COLO668 (cell line): ENCODE data around the gene GREB1.
A peak's percentile ranks its signal among the peaks of the same experiment; 100 is the strongest.

Source experiments
- DNase-seq: peaks from one replicate; lab custom pipeline; 2025; ENCODE audit not compliant: unreplicated experiment; lab: John Stamatoyannopoulos, UW

The GREB1 gene

DNA sequence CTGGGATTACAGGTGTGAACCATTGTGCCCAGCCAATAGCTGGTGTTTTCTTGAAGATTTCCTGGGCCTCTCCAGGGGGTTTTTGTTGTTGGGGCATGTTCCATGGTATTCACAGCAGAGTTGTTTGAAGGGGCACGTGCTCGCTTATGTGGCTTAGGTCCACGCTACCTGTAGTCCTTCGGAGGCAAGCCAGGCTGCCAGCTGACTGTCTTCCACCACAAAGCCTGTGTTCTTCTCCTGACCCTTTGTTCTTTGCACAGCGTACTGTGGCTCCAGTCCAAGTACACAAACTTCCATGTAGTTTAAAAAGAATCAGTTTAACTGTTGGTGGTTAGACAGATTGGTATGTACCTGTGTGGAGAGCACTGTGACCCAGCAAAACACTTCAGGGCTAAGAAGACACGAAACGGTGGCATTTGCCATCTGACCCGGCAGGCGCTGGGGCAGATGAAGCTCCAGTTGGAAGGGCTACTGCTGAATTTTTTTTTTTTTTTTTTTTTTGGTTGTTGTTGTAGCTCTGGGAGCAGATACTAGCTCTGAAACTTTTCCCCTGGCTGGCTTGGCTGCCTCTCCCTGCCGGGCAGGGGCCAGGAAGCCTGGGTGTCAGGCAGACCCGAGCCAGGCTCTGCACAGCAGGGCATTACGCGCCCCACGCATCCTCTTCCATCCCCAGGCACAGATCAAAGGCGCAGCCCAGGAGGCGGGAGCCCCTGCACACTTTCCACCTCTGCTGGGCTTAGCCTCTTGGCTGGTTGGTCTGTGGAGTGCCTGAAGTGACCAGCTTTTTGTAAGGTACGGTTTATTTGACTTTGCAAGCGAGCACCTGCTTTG is 5.7 kb downstream of the GREB1 start:
- peak; percentile 90 for DNase-seq

DNA sequence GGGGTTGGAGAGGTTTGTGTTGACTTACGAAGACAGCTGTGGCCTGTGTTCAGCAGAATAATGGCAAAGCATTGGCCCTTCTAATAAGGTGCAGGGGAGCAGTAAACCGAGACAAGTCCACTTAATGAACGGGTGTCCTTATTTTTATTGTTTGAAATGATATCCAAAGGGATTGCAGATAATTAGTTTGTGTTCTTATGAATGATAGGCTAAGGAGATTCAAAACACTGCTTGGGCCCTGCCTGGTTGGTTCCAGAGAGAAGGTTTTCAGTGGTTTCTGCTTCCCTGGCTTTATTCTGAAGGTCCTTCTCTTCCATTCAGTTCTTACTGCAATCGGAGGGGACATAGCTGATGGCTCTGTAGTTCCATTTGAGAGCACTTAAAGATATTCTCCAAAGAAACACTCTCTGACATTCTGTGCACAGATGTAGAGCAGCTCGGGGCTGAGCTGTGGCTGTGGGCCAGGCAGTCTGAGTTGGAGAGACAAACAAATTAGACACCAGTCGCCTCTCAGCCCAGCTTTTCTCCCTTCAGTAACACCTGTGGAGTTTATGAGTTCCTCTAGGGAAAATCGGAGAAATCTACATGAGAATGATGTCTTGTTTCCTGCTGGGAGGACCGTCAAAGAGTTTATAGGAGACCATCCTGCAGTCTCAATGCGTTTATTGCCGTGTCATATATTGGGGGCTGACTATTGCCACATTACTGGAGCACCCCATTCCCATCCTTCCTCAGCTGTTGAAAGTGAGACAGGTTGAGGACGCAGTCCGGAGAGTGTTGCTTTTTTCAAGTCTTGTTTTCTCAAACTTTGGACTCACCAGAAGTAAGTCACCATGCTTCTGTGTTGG is 6.5 kb downstream of the GREB1 start:
- peak; percentile 43 for DNase-seq

DNA sequence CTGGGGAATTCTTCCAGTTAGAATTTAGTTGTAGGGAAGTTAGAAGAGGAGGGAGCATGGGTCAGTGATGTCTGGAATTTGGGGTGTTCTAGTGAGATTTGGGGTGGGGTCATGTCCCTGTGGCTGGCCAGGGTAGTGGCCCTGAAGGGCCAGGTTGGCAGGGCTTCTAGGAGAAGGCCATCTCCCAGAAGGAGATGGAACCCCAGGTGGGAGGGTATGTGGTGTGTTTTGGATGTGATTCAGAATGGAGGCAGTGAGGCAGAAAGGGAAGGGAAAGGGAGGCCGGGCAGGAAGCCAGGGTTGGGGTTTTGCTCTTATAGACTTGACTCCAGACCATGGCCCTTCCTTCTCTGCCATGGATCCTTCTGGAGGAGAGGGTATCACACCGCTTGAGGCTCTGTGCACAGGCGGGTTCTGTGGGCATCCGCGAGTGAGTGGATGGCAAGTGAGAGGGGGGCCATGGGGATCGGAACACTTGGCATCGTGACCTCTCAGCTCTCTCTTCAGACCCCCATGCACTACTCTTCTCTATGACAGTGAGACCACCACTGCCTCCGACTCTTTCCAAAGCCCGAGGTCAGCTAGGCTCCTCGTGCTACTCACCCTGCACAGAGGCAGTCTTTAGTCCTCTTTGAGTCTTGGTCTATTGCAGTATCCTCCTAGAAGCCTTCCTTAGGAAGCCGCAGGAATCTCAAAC is 7.3 kb downstream of the GREB1 start:
- DNase-seq, result no peak

DNA sequence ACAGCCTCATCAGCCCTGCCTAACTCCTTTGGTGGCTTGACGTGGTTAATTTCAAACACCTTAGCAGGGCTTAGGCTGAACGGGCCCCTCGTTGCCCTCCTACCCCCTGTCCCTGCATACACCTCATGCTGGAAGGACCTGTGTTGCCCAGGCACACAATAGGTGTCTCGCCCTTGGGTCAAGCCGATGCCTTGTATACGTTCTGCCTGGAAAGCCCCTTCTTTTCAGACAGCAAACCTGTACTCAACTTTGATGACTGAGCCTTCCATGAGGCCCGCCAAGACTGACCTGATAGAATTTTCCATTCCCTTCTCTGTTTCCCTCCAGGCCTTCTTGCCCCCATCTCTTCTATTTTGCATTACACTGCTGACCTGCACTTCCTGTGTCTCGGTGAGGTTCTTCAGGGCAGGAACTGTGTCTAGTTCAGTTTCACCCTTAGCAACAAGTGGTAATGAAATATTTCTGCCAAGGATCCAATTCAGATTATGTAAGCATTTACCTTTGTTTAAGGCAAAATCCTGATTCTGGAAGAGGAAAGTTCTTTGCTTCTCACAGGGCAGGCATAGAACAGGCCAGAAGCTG is 7.9 kb downstream of the GREB1 start:
- DNase-seq, result no peak

DNA sequence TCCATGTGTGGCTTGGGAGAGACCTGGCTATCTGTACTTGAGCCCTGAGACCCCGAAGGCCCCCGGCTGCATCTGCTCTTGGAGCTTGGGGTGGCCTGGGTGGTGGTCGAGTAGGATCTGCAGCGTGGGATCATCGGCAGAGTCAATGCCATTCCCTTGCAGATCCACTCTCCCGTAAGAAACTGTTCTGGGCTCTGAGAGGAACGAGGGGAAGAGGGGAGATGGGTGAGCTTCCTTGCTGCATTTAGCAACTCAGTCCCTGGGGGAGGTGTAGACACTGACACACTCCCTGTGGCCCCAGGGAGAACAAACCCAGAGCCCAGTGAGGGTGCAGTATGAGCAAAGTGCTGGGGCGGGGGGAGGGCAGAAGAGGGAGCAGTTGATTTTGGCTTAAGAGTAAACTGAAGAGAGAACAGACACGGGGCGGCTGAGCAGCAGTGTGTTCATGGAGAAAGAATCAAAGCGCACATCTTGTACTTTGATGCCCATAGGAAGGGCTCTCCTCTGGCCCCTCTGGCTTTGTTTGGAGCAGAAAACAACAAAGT is 8.5 kb downstream of the GREB1 start:
- no peak for DNase-seq

DNA sequence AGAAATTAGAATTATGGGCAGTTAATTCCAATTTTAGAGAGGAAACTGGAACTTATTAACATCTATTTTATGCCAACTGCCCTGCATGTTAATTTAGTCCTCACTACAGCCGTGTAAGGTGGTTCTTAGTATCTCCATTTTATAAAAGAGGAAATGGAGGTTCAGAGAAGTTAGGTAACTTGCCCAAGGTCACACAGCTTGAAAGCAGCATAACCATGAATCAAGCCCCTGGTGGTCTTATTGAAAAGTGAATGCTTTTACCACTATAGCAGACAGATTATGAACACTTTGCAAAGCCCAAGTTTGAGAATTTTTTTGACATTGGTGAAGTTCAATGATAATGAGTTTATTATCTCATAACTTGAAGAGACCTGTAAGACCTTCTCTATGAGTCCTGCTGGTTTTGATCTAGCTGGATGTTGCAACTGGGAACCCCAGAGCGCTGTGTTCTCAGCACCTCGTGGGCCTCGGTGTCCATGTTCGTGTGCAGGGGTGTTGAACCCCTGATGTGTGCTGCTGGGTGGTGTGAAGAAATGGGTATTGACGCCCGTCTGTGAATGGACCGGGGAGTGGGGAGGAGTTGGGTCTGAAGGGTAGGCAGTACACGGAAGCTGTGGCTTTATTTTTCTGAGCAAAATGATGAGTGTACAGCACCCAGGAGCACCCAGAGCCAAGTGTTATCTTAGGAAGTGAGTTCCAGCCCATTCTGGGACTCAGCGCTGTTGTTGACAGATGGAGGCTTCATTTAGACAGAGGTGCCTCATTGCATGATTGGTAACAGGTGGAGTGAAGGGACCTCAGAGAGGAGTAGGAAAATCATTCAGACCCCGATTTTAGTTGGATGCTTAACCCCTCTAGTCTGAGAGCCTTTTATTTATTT is 9.7 kb downstream of the GREB1 start:
- no peak for DNase-seq

DNA sequence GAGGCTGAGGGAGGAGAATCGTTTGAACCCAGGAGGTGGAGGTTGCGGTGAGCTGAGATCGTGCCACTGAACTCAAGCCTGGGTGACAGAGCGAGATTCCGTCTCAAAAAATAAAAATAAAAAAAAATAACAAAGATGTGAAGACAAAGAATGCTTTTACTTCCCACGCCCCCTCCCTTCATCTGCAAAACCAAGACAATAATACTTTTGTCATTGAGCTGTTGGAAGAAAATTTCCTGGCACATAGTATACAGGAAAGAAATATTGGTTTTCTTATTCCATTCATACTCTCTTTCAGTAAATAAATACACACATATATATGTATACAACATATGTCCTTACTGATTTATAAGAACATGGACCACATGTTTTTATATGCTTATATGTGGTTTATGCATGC is 12.2 kb downstream of the GREB1 start:
- DNase-seq, result no peak

DNA sequence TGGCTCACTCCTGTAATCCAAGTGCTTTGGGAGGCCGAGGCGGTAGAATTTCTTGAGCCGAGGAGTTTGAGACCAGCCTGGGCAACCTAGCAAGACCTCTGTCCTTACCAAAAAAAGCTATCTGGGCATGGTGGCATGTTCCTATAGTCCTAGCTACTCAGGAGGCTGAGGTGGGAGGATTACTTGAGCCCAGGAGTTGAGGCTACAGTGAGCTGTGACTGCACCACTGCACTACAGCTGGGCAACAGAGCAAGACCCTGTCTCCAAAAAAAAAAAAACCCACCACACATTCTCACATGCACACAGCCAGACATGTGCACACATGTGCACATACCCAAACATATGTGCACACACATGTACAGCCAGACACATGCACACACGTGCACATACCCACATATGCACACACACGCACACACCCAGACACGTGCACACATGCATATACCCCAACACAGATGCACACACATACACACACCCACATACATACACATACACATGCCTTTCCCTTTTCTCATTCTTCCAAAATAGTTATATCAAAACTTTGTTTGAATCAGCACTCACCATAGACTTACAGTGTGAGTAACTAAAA is 14.2 kb downstream of the GREB1 start:
- DNase-seq, result no peak

DNA sequence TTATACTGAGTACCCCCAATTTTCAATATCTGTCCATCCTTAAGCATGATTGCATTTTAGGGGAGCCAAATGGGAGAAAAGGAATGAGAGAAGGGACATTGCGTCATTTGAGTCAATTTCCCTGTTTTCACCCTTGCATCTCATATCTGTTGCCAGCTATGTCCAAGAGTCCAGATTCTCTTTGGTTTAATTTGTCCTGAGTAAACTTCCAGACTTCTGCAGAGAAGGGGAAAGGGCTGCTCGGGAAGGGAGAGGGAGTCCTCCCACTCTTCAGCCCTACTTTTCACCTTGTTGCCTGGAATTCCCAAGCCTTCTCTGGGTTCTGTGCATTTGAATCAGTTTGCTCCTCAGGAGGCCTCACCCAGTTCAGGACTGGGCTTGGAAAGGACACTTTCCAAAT is 16.5 kb downstream of the GREB1 start:
- no peak for DNase-seq

DNA sequence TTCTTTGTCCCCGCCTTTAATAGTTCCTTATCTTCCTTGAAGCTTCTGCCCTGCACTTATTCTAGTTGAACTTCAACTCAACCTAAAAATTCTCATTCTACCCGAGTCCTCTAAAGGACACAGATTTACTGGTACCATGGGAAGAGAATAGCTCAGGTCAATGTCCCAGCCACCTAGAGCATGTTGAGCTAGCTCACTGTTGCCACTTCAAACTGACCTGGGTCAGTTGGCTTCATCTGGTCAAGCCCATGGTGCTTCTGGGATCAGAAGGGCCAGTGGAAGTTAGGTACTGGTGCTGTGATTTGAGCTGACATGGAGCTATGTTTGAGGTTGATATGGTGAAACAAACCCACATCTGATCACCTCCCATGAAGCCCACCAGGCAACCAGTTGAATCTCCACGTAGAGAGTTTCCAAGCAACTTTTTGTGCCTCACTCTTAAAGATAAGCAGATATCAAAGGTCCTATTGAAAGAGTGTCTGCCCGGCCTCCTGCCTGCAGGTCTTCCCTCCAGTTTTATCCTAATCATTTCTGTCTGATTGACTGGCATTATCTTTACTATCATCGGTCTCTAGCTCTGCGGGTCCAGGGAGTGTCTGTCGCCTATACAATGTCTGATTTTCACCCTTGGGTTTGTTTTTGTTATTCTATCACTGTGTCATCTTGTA is 17.2 kb downstream of the GREB1 start:
- no peak for DNase-seq

DNA sequence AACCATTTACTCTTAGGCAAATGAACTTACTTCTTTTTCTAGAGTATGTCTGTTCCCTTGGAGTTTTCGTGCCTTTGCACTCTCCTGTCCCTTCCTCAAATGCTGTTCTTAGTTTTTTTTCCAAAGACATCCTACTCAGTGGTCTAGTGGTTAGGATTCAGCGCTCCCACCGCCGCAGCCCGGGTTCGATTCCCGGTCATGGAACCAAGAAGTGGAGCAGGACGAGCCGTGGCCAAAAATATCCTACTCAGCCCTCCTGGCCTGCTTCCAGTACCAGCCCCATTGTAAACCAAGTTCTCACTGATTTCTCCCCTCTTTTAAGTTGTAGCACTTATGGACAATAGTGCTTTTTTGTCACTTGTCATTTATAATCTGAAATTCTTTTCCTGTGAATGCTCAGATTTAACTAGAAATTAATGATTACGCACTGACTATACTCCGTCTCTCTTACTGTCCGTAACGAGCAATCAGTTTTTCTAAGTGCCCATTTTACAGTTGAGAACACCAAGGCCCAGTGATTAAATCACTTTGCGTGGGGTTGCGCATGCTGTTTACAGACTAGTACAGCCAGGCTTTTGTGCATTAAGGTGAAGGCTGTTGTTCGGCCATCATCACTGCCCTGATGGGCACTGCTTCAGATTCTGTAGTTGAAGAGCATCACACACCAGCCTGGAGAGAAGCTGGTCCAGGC is 17.9 kb downstream of the GREB1 start:
- DNase-seq, result no peak

DNA sequence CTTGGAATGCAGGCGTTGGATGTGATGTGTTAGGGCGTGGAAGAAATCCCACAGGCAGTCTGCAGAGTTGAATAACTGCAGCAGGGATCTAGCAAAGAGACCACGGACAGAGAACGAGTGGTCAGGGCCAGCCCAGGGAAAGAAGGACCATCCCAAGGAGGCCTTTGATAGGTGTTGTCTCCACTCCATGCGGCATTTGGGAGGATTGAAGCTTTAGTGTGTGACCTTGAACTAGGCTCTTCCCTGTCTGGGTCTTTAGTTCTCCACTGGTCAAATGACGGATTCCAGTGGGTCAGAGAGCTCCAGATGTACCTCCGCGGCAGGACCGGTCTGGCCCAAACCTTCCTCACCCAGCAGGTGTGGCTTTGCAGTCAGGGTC is 18.4 kb downstream of the GREB1 start:
- no peak for DNase-seq

DNA sequence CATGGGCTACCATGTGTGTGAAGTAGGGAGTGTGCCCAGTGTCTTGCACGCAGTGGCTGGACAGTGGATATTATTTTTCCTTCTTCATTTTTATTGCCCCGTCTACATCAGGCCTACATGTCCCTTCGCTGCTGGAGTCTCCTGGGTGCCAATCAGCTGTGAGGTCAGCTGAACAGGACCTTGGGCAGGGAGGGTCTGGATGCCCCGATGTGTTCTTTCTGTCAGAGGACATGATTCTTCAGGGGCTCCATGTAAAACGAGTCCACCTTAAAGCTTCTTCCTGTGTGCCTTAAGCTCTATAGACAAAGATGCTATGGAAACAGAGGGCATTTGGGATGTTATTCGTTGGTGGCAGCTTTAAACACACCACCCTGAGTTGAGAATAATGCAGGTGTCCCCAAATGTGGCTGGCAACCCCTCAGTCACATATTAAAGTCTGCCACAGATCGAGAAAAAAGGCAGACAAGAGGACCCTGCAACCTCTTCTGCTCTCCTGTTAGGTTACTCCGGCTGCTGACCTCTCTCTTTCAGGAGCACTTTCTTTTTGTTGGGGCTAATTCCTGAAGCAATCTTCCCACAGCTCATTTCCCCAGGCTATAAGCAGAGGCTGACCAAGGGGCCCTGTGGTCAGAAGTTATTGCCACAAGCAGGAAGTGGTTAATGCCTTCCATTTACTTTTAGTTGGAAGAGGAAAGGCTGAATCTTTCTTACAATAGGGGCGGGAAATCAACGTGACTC is 20.0 kb downstream of the GREB1 start:
- no peak for DNase-seq

DNA sequence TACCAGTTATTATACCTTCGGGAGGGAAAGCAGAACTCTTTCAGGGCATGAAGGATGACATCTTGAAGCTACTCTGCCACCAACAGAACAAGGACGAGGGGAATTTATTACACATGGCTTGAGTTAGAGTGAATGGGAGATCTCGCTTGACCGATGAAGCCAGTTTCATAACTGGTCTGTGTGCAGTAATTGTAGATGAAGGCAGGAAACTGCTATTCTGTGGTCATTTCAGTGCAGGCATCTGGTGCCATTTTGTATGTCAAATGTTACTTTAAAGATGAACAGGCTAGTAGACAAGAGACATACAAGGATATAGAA is 20.5 kb downstream of the GREB1 start:
- no peak for DNase-seq

DNA sequence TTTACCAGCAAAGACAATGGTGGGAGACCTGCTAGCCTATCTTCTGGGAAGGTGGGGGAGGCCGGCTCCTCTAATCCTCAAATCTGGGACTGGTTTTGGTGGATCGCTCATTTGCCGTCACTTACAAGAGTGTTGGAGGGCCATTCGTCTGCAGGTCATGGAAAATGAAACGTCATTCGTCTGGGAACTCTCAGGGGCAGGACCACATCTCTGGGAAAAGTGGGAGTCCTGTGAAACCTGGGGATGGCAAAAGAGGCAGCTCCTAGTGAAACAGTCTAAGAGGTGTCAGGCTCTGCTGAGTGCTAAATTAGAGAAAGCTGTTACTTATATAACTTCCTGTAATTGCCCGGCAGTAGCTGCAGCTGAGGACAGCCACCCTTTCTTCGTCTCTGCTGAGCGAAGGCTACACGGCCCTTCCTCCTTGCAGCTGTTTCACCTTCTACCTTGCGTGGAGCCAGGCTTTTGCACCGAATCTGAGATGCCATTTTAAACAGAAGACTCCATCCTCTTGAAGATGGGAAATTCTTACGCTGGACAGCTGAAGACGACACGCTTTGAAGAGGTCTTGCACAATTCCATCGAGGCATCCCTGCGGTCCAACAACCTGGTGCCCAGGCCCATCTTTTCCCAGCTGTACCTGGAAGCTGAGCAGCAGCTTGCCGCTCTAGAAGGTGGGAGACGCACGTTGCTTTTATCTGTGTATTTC is 22.4 kb downstream of the GREB1 start:
- no peak for DNase-seq

DNA sequence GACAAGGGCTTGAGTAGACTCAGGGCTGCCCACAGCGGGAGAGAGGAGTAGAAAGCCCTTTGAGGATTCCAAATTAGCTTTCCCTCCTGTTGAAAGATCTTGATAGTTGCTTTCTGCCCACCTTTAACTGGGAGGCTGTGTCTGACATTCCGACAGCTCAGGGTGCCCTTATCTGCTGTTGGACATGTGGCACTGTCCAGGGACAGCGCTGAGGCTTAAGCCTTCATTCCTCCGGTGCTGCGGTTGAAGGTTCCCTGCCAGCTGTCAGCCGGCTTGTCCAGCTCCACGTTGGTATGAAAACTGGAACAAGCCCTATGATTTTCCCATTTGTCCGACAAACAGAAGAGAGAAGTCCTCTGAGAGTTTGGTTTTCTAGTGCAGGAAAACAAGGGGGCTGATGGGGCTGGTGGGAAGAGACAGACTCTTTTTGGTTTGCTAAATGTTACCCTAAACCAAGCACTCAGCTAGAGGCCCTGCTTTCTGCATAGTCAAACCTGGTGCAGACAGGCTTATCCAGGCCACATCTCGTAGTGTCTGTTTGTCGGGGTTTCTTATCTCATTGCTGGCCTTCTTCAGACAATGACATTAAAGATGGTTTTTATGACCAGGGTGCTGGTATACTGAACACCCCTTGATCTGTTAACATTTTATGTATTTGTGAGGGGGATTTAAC is 24.5 kb downstream of the GREB1 start:
- DNase-seq, result no peak
